CD4-positive, alpha-beta T cell (primary cell): ENCODE results near the gene PSMC4. TPM values are rescaled to one million over a fixed set of nuclear protein-coding genes. Genes with fewer than 3 reads are reported as not detected.

ENCODE experiments used
- ATAC-seq: fragments of 200-7000 bp; cut with Tn5 transposase; one replicate; pipeline ENCODE4 v1.10.0; 2022; ENCODE audit warnings: mild to moderate bottlenecking; ENCODE audit not compliant: poor library complexity
- CTCF ChIA-PET: fragments of 350-600 bp; sonication (Branson Sonifier 250); formaldehyde crosslinking; loops from one replicate; lab custom pipeline; 2021; ENCODE audit warnings: antibody characterized with exemption, inconsistent platforms; lab: Charles Lee
- POLR2A ChIA-PET: fragments of 350-600 bp; sonication (Branson Sonifier 250); formaldehyde crosslinking; loops from one replicate; lab custom pipeline; 2021; ENCODE audit warnings: antibody characterized with exemption, inconsistent platforms; lab: Charles Lee
- DNase-seq, 14 experiments: peaks; one replicate each; pipeline ENCODE4 v3.0.0-alpha.2; 2013 to 2020; ENCODE audit warnings: mixed read lengths in 2 of 14
- H3K27ac ChIP-seq, 2 donors: one replicate each; pipeline versions ENCODE4 v1.5.1 to v1.7.0; 2013; ENCODE audit warnings: low read length in 2 of 2, low read depth in 1 of 2, mild to moderate bottlenecking in 1 of 2
- H3K27me3 ChIP-seq, 2 experiments: 1 replicate in 1 of 2; 2 replicates in 1 of 2; pipeline versions ENCODE4 v1.6.1 to v1.7.0; 2013; ENCODE audit warnings: low read length in 2 of 2, control low read depth in 1 of 2, mild to moderate bottlenecking in 1 of 2, moderate library complexity in 1 of 2; ENCODE audit not compliant: insufficient read depth in 2 of 2, control insufficient read depth in 1 of 2
- H3K36me3 ChIP-seq: one replicate; pipeline ENCODE4 v1.6.1; 2013; ENCODE audit warnings: low read length, control low read depth; ENCODE audit not compliant: insufficient read depth
- H3K4me1 ChIP-seq: one replicate; pipeline ENCODE4 v1.6.1; 2013; ENCODE audit warnings: low read length, control low read depth; ENCODE audit not compliant: insufficient read depth
- H3K4me3 ChIP-seq: one replicate; pipeline ENCODE4 v1.5.1; 2013; ENCODE audit warnings: mild to moderate bottlenecking, low read length, moderate library complexity
- H3K9me3 ChIP-seq, 2 experiments: 1 replicate in 1 of 2; 2 replicates in 1 of 2; pipeline versions ENCODE4 v1.6.1 to v1.7.0; 2013; ENCODE audit warnings: low read length in 2 of 2, mild to moderate bottlenecking in 2 of 2, control low read depth in 1 of 2, moderate library complexity in 1 of 2; ENCODE audit not compliant: control insufficient read depth in 1 of 2, insufficient read depth in 1 of 2
- H3K27ac Mint-ChIP-seq: one replicate; pipeline ENCODE4 v1.8.0; 2020; ENCODE audit warnings: mixed read lengths
- H3K27me3 Mint-ChIP-seq: one replicate; pipeline ENCODE4 v1.8.0; 2021; ENCODE audit warnings: mixed read lengths
- H3K36me3 Mint-ChIP-seq: one replicate; pipeline ENCODE4 v1.8.0; 2021; ENCODE audit warnings: low read depth, mixed read lengths
- H3K4me1 Mint-ChIP-seq: one replicate; pipeline ENCODE4 v1.8.0; 2021; ENCODE audit warnings: low read depth, mixed read lengths
- H3K4me3 Mint-ChIP-seq: one replicate; pipeline ENCODE4 v1.8.0; 2020; ENCODE audit warnings: mild to moderate bottlenecking, mixed read lengths
- H3K9me3 Mint-ChIP-seq: one replicate; pipeline ENCODE4 v1.8.0; 2020; ENCODE audit warnings: mixed read lengths
- intact Hi-C, 2 experiments: fragments of 100-400 bp; cut with DNase I in 1 of 2; cut with micrococcal nuclease in 1 of 2; formaldehyde crosslinking; loops; one replicate each; pipeline versions ENCODE4 v1.15.1 to v1.9.0; 2023 to 2025; cut with DNase I, micrococcal nuclease
- total RNA-seq, 174 experiments: library from RNA in 2 of 174; stranded (reverse) in 2 of 174; gene quantifications; one replicate each; pipeline ENCODE4 v1.2.3 and lab custom pipeline; 2021 to 2026
- TF ChIP-seq, protein P1 (sequence below): fragments of 200-600 bp; IDR thresholded peaks from one replicate; pipeline ENCODE4 v1.8.0; 2022; ENCODE audit warnings: antibody characterized with exemption, mild to moderate bottlenecking

PSMC4 gene
- total RNA-seq, 2 experiments from 2014 or later, result 61.3 to 67.4 TPM

DNA sequence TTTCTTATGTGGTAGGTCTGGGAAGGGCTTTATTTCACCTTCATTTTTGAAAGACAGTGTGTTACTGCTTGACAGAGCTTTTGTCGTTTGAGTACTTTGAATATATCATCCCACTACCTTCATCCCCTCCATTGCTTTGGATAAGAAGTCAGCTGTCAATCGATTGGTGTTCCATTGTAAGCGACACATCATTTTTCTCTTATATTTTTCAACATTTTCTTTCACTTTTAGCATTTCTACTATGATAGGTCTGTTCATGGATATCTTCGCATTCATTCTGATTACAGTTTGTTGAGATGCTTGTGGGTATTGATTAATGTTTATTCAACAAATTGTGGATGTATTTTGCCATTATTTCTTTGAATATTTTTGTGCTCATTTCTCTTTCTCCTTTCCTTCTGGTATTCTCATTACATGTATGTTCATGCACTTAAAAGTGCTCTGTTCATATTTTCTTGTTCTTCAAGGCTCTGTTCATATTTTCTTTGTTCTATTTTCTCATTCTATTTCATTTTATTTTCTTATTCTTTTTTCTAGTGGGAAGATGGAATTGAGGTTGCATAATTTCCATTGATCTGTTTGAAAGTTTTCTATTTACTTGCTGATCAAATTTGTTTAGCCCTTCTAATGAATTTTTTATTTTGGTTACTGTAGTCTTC is 55.1 kb downstream of the PSMC4 start:
- Histone ChIP-seq H3K27me3 (no peaks in the 10 kb centered on the region), H3K4me1 (no peaks in the 10 kb centered on the region), H3K27ac (no peak overlapping the region), H3K4me3 (no peak overlapping the region), H3K9me3 (peaks cover 33 to 90% of the 10 kb centered on the region in 2 experiments), H3K36me3 (no peaks in the 10 kb centered on the region)
- Mint-ChIP-seq H3K4me3 (no peak overlapping the region), H3K27me3 (no peaks in the 10 kb centered on the region), H3K36me3 (peaks cover 66% of the 10 kb centered on the region), H3K9me3 (peaks cover 18% of the 10 kb centered on the region), H3K27ac (no peak overlapping the region), H3K4me1 (no peaks in the 10 kb centered on the region)
- DNase-seq (no peak), ATAC-seq (no peak)
- ChIA-PET POLR2A (no interaction called here), CTCF (no interaction called here)
- TF ChIP-seq, protein P1, sequence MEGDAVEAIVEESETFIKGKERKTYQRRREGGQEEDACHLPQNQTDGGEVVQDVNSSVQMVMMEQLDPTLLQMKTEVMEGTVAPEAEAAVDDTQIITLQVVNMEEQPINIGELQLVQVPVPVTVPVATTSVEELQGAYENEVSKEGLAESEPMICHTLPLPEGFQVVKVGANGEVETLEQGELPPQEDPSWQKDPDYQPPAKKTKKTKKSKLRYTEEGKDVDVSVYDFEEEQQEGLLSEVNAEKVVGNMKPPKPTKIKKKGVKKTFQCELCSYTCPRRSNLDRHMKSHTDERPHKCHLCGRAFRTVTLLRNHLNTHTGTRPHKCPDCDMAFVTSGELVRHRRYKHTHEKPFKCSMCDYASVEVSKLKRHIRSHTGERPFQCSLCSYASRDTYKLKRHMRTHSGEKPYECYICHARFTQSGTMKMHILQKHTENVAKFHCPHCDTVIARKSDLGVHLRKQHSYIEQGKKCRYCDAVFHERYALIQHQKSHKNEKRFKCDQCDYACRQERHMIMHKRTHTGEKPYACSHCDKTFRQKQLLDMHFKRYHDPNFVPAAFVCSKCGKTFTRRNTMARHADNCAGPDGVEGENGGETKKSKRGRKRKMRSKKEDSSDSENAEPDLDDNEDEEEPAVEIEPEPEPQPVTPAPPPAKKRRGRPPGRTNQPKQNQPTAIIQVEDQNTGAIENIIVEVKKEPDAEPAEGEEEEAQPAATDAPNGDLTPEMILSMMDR, result no peak
- intact Hi-C loops, result no loop called here

DNA sequence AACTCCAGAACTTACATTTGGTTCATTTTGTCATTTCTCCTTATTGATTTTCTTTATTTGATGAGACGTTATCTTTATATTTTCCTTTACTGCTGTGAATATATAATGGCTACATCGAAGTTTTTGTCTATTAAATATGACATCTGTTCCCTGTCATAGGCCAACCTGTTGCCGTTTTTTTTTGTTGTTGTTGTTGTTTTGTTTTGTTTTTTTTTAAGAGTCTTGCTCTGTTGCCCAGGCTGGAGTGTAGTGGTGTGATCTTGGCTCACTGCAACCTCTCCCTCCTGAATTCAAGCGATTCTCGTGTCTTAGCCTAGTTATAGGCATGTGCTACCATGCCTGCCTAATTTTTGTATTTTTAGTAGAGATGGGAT is 55.6 kb downstream of the PSMC4 start:
- H3K36me3 Mint-ChIP-seq, result peaks cover 64% of the 10 kb centered on the region
- CTCF ChIA-PET, result no interaction called here
- TF ChIP-seq, protein P1, result no peak

More for the DNA sequence above, 55.6 kb downstream of the PSMC4 start:
- ATAC-seq, result no peak
- H3K27ac ChIP-seq, result no peak overlapping the region
- H3K4me1 ChIP-seq, result no peaks in the 10 kb centered on the region
- no peak for DNase-seq
- peaks cover 19% of the 10 kb centered on the region for H3K9me3 Mint-ChIP-seq
- peaks cover 37 to 91% of the 10 kb centered on the region in 2 experiments for H3K9me3 ChIP-seq
- no peaks in the 10 kb centered on the region for H3K4me1 Mint-ChIP-seq
- H3K27ac Mint-ChIP-seq, result no peak overlapping the region
- H3K27me3 Mint-ChIP-seq, result no peaks in the 10 kb centered on the region
- no peak overlapping the region for H3K4me3 ChIP-seq
- intact Hi-C loops, result no loop called here
- H3K36me3 ChIP-seq, result no peaks in the 10 kb centered on the region
- H3K4me3 Mint-ChIP-seq, result no peak overlapping the region
- no peaks in the 10 kb centered on the region for H3K27me3 ChIP-seq
- POLR2A ChIA-PET, result no interaction called here

Other genes with a start within 250 kb of the PSMC4 start
- gene CLC, start 233.1 kb upstream of the PSMC4 start, total RNA-seq, result not detected
- gene LEUTX, start 192.3 kb upstream of the PSMC4 start, total RNA-seq, result not detected
- 10 to 100 TPM; 18.9 to 19.4 TPM for gene DYRK1B, start 137.0 kb upstream of the PSMC4 start, total RNA-seq
- gene FBL, start 124.8 kb upstream of the PSMC4 start, total RNA-seq, result 100 to 1,000 TPM; 267 to 287 TPM
- gene FCGBP, start 36.5 kb upstream of the PSMC4 start, total RNA-seq, result 10 to 100 TPM; 16.3 to 19.1 TPM
- 1 to 10 TPM; 2.4 to 3.8 TPM for gene ZNF546, start 25.9 kb downstream of the PSMC4 start, total RNA-seq
- 10 to 100 TPM; 11.8 to 12.0 TPM for gene ZNF780B, start 85.1 kb downstream of the PSMC4 start, total RNA-seq
- gene ZNF780A, start 119.8 kb downstream of the PSMC4 start, total RNA-seq, result 10 to 100 TPM in 1 of 2 experiments, 1 to 10 TPM in 1; 9.7 to 10.6 TPM
- 10 to 100 TPM; 20.8 to 21.7 TPM for gene MAP3K10, start 220.3 kb downstream of the PSMC4 start, total RNA-seq
- gene TTC9B, start 247.2 kb downstream of the PSMC4 start, total RNA-seq, result not detected